DMS53 treated with DMSO at 0.1 percent for 48 hours (cell line): ENCODE results near the gene FYN.

Experiments
- DNase-seq: peaks from one replicate; lab custom pipeline; 2025; ENCODE audit not compliant: unreplicated experiment; lab: John Stamatoyannopoulos, UW

FYN gene

DNA sequence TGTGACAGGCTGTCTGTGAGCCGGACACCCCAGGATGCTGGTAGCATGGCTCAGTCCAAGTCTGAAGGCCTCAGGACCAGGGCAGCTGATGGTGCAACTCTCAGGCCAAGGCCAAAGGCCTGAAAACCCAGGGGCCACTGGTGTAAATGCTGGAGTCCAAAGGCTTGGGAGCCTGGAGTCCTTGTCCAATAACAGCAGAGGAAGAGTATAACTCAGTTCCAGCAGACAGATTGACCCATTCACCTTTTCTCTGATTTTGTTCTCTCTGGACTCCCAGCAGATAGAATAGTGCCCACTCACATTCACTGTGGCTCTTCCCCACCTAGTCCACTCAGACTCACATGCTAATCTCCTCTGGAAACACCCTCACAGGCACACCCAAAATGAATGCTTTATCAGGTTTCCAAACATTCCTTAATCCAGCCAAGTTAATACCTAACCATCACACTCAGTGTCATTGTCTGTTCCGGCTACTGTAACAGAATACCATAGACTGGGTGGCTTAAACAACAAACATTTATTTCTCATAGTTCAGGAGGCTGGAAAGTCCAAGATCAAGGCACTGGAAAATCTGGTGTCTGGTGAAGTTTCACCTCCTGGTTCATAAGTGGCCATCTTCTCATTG, 262.6 kb downstream of the FYN start:
- no peak for DNase-seq
